ENCODE results near the gene KLHL11.

The KLHL11 gene

GRCh38 chr17:41909088-41909487 lies 43.9 kb upstream of the KLHL11 start:
- H3K4me3 ChIP-seq (replicated peaks; ENCODE audit: low read depth, low read length): no peak overlapping the region
- TF ChIP-seq CTCF (IDR thresholded peaks at IDR 0.05; ENCODE audit: low read length, missing control alignments): no peak
- DNase-seq (ENCODE audit: low read depth): no peak

- H3K4me3 ChIP-seq (replicated peaks; ENCODE audit: low read depth, low read length): no peak overlapping the region
- DNase-seq (ENCODE audit: low read depth): no peak
- TF ChIP-seq CTCF (IDR thresholded peaks at IDR 0.05; ENCODE audit: low read length, missing control alignments): no peak
These were observed 42.7 kb upstream of the KLHL11 start for GRCh38 chr17:41907633-41908539.

- no peak for TF ChIP-seq CTCF (IDR thresholded peaks at IDR 0.05; ENCODE audit: low read length, missing control alignments)
- DNase-seq (ENCODE audit: low read depth): peak; percentile 71
- H3K4me3 ChIP-seq (replicated peaks; ENCODE audit: low read depth, low read length): no peak overlapping the region
These were observed 41.9 kb upstream of the KLHL11 start for GRCh38 chr17:41907185-41907556.

GRCh38 chr17:41906465-41907184 lies 41.4 kb upstream of the KLHL11 start:
- no peak overlapping the region for H3K4me3 ChIP-seq (replicated peaks; ENCODE audit: low read depth, low read length)
- no peak for TF ChIP-seq CTCF (IDR thresholded peaks at IDR 0.05; ENCODE audit: low read length, missing control alignments)
- DNase-seq (ENCODE audit: low read depth): peak; percentile 45

GRCh38 chr17:41905172-41905571 lies 39.9 kb upstream of the KLHL11 start:
- TF ChIP-seq CTCF (IDR thresholded peaks at IDR 0.05; ENCODE audit: low read length, missing control alignments): no peak
- no peak for DNase-seq (ENCODE audit: low read depth)
- H3K4me3 ChIP-seq (replicated peaks; ENCODE audit: low read depth, low read length): no peak overlapping the region

- DNase-seq (ENCODE audit: low read depth): no peak
- TF ChIP-seq CTCF (IDR thresholded peaks at IDR 0.05; ENCODE audit: low read length, missing control alignments): no peak
- no peak overlapping the region for H3K4me3 ChIP-seq (replicated peaks; ENCODE audit: low read depth, low read length)
These were observed 39.1 kb upstream of the KLHL11 start for GRCh38 chr17:41904242-41904841.

Measured in fibroblast of pulmonary artery (primary cell).